Loucy (cell line): Measurements from ENCODE around the gene NACAD.

Source experiments
- H2AFZ ChIP-seq: fragments of 200-600 bp; sonication (generic); 2 replicates; pipeline ENCODE4 v1.6.0; 2016; ENCODE audit warnings: antibody characterized with exemption, mild to moderate bottlenecking, low read length, moderate library complexity
- H3F3A ChIP-seq: fragments of 200-600 bp; 2 replicates; pipeline ENCODE4 v1.6.0; 2016; ENCODE audit warnings: antibody characterized with exemption, low read depth, mild to moderate bottlenecking
- H3K27me3 ChIP-seq: fragments of 200-600 bp; sonication (generic); 2 replicates; pipeline ENCODE4 v1.6.1; 2014; ENCODE audit warnings: low read length, mild to moderate bottlenecking; ENCODE audit not compliant: insufficient read depth, poor library complexity, severe bottlenecking
- H3K36me3 ChIP-seq: fragments of 200-600 bp; sonication (generic); 2 replicates; pipeline ENCODE4 v1.6.1; 2016; ENCODE audit warnings: low read length; ENCODE audit not compliant: insufficient read depth
- H3K4me1 ChIP-seq: fragments of 200-600 bp; sonication (generic); 2 replicates; pipeline ENCODE4 v1.5.1; 2014; ENCODE audit warnings: low read length, mild to moderate bottlenecking; ENCODE audit not compliant: insufficient read depth, poor library complexity, severe bottlenecking
- H3K4me2 ChIP-seq: fragments of 200-600 bp; sonication (generic); 2 replicates; pipeline ENCODE4 v1.6.0; 2014; ENCODE audit warnings: antibody characterized with exemption, low read length, low read depth, mild to moderate bottlenecking; ENCODE audit not compliant: poor library complexity, severe bottlenecking
- H3K4me3 ChIP-seq: fragments of 200-600 bp; sonication (generic); 2 replicates; pipeline ENCODE4 v1.5.1; 2014; ENCODE audit warnings: low read length, mild to moderate bottlenecking, mixed read lengths; ENCODE audit not compliant: poor library complexity, severe bottlenecking
- H3K79me2 ChIP-seq: fragments of 200-600 bp; sonication (generic); 2 replicates; pipeline ENCODE4 v1.6.1; 2014; ENCODE audit warnings: low read length; ENCODE audit not compliant: insufficient read depth
- H3K9ac ChIP-seq: fragments of 200-600 bp; sonication (generic); 2 replicates; pipeline ENCODE4 v1.6.0; 2014; ENCODE audit warnings: mild to moderate bottlenecking, low read depth, low read length, moderate library complexity; ENCODE audit not compliant: poor library complexity, severe bottlenecking
- H3K9me2 ChIP-seq: fragments of 200-600 bp; sonication (generic); replicated peaks from 2 replicates; pipeline ENCODE4 v1.6.1; 2016; ENCODE audit warnings: low read depth, low read length, mixed read lengths
- H3K9me3 ChIP-seq: fragments of 200-600 bp; sonication (generic); 2 replicates; pipeline ENCODE4 v1.6.1; 2014; ENCODE audit warnings: mild to moderate bottlenecking, antibody characterized with exemption, low read length, low read depth; ENCODE audit not compliant: insufficient read depth
- H4K20me1 ChIP-seq: fragments of 200-600 bp; sonication (generic); 2 replicates; pipeline ENCODE4 v1.6.0; 2014; ENCODE audit warnings: antibody characterized with exemption, low read length, mild to moderate bottlenecking; ENCODE audit not compliant: insufficient read depth, poor library complexity, severe bottlenecking
- CTCF ChIP-seq: fragments of 200-600 bp; sonication (generic); conservative IDR thresholded peaks from 2 replicates; pipeline ENCODE4 v1.5.1; 2014; ENCODE audit warnings: mild to moderate bottlenecking, antibody characterized with exemption, low read length
- EZH2phosphoT487 ChIP-seq: fragments of 200-600 bp; IDR thresholded peaks from 2 replicates; pipeline ENCODE4 v1.6.1; 2018; ENCODE audit warnings: antibody characterized with exemption, mild to moderate bottlenecking, moderate library complexity, borderline replicate concordance

NACAD gene

GRCh38 chr7:45085619-45086200 lies 3.1 kb downstream of the NACAD start:
- Histone ChIP-seq H3K4me2 (no peak overlapping the region), H2AFZ (no peak overlapping the region), H3K9me2 (no peaks in the 10 kb centered on the region), H3K9me3 (no peaks in the 10 kb centered on the region), H3K79me2 (no peaks in the 10 kb centered on the region), H3K36me3 (no peaks in the 10 kb centered on the region), H3K27me3 (no peaks in the 10 kb centered on the region), H3F3A (no peaks in the 10 kb centered on the region), H4K20me1 (no peaks in the 10 kb centered on the region), H3K9ac (no peak overlapping the region), H3K4me1 (no peaks in the 10 kb centered on the region), H3K4me3 (no peak overlapping the region)
- no peak for TF ChIP-seq EZH2phosphoT487
- TF ChIP-seq CTCF: no peak

GRCh38 chr7:45084901-45085618 lies 3.7 kb downstream of the NACAD start:
- H2AFZ ChIP-seq: no peak overlapping the region
- TF ChIP-seq EZH2phosphoT487 (no peak), CTCF (no peak)
- no peak overlapping the region for H3K4me2 ChIP-seq
- no peaks in the 10 kb centered on the region for H3K79me2 ChIP-seq
- H3K4me3 ChIP-seq: no peak overlapping the region
- H3K9ac ChIP-seq: no peak overlapping the region
- H3F3A ChIP-seq: no peaks in the 10 kb centered on the region
- H3K36me3 ChIP-seq: no peaks in the 10 kb centered on the region
- H3K27me3 ChIP-seq: no peaks in the 10 kb centered on the region
- no peaks in the 10 kb centered on the region for H3K9me2 ChIP-seq
- no peaks in the 10 kb centered on the region for H3K9me3 ChIP-seq
- no peaks in the 10 kb centered on the region for H3K4me1 ChIP-seq
- H4K20me1 ChIP-seq: no peaks in the 10 kb centered on the region

- no peaks in the 10 kb centered on the region for H3K79me2 ChIP-seq
- no peaks in the 10 kb centered on the region for H4K20me1 ChIP-seq
- no peak overlapping the region for H3K4me3 ChIP-seq
- H2AFZ ChIP-seq: no peak overlapping the region
- H3K27me3 ChIP-seq: no peaks in the 10 kb centered on the region
- H3K36me3 ChIP-seq: no peaks in the 10 kb centered on the region
- H3K9ac ChIP-seq: no peak overlapping the region
- H3K9me2 ChIP-seq: no peaks in the 10 kb centered on the region
- no peaks in the 10 kb centered on the region for H3F3A ChIP-seq
- H3K9me3 ChIP-seq: no peaks in the 10 kb centered on the region
- no peak for TF ChIP-seq EZH2phosphoT487
- H3K4me2 ChIP-seq: no peak overlapping the region
- H3K4me1 ChIP-seq: no peaks in the 10 kb centered on the region
Measured at GRCh38 chr7:45084336-45084735, 4.4 kb downstream of the NACAD start.
